ENCODE results near the gene PLEKHA7.

DNA sequence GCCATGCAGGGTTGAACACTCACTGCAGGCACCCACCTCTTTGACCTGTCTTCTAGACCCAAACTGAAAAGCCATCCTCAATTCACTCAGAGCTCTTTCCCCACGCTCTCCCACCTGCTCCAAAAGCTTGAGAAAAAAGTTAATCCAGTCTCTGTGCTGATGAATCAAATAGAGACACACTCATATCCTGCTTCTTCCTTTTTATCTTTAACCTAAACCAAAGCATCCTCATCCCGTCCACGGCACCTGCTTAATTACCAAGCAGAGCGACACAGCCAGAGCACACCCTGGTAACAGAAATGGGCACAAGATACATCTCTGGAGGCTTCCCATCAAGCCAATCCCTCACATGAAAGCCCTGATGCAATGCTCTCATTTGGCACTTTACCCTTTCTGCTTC lies 102.6 kb downstream of the PLEKHA7 start:
- TF ChIP-seq CREB1 (IDR thresholded peaks at IDR 0.05) = no peak
- TF ChIP-seq CREB1 (CRISPR knock-in tag; IDR thresholded peaks at IDR 0.05) = no peak
- TF ChIP-seq ZNF350 (CRISPR knock-in tag; IDR thresholded peaks at IDR 0.05; ENCODE audit: borderline replicate concordance, low read depth) = no peak
- TF ChIP-seq RAD21 (CRISPR knock-in tag; IDR thresholded peaks at IDR 0.05) = no peak
- no peak for TF ChIP-seq IRF2 (CRISPR knock-in tag; IDR thresholded peaks at IDR 0.05)
- no peak for TF ChIP-seq NFYB (CRISPR knock-in tag; IDR thresholded peaks at IDR 0.05)
- no peak for TF ChIP-seq POLR2A (IDR thresholded peaks at IDR 0.05; ENCODE audit: insufficient read depth in 1 of 2, low read depth in 2 of 2, low read length in 2 of 2)
- TF ChIP-seq CTCF (CRISPR knock-in tag; IDR thresholded peaks at IDR 0.05) = no peak
